ENCODE results near the gene SYCP3. TPM values are rescaled to one million over a fixed set of nuclear protein-coding genes. Genes with fewer than 3 reads are reported as not detected.

The SYCP3 gene
- total and polyA plus RNA-seq, 2 experiments from 2014 or later: 0.39 TPM; not detected in 1

- DNase-seq: peak; percentile 61
Measured at GRCh38 chr12:101697930-101698799, 41.1 kb downstream of the SYCP3 start.

GRCh38 chr12:101697197-101697929, 41.9 kb downstream of the SYCP3 start, which contains the start of gene CHPT1:
Gene CHPT1, plus strand, starts transcription at chr12:101697640. Its CDS starts 222 bp downstream, at chr12:101697862.
- Histone ChIP-seq H3K9ac (peak within 1 kb of the TSS; percentile 82), H3K9me2 (ENCODE audit: insufficient read depth) (no peaks in the 10 kb centered on the region)
- 1 to 2% methylated on average over 40 to 55 of the region's 80 CpGs for WGBS, 2 experiments (ENCODE audit: low coverage in 1 of 2, low lambda C conversion rate in 2 of 2, missing lambda C conversion rate in 2 of 2)

More at GRCh38 chr12:101697930-101698799, 41.1 kb downstream of the SYCP3 start:
- Histone ChIP-seq H3F3A (ENCODE audit: insufficient read depth) (peaks cover 18% of the 10 kb centered on the region; the same call in 1 of the 2 replicates), H3K4me1 (ENCODE audit: insufficient read depth) (peaks cover 7% of the 10 kb centered on the region), H3K9ac (peak overlapping the region; percentile 82), H3K79me2 (ENCODE audit: insufficient read depth) (peaks cover 37% of the 10 kb centered on the region), H3K9me3 (ENCODE audit: low read depth) (no peaks in the 10 kb centered on the region), H3K4me2 (ENCODE audit: unreplicated experiment) (peak overlapping the region; percentile 86), H3K27ac (peak overlapping the region; percentile 58), H3K4me3 (peak overlapping the region; percentile 89), H3K36me3 (ENCODE audit: low read depth) (no peaks in the 10 kb centered on the region), H3K27me3 (replicated peaks; ENCODE audit: insufficient read depth) (no peaks in the 10 kb centered on the region), H2AFZ (peak overlapping the region; percentile 94), H4K20me1 (ENCODE audit: insufficient read depth) (no peaks in the 10 kb centered on the region), H3K9me2 (ENCODE audit: insufficient read depth) (no peaks in the 10 kb centered on the region)
- 0 to 3% methylated on average over 37 to 62 of the region's 67 CpGs for WGBS, 2 experiments (ENCODE audit: low coverage in 1 of 2, low lambda C conversion rate in 2 of 2, missing lambda C conversion rate in 2 of 2)
- TF ChIP-seq EZH2 (IDR thresholded peaks at IDR 0.05; ENCODE audit: insufficient read depth, poor library complexity, severe bottlenecking) (no peak), EZH2phosphoT487 (IDR thresholded peaks at IDR 0.05; ENCODE audit: insufficient read depth, low read depth) (no peak)
- in situ Hi-C loops (cut with MboI): no loop called here

GRCh38 chr12:101696251-101697196, 42.7 kb downstream of the SYCP3 start:
- DNase-seq: peak; percentile 46
- peak overlapping the region; percentile 85 for H3K4me2 ChIP-seq (ENCODE audit: unreplicated experiment)
- H3F3A ChIP-seq (ENCODE audit: insufficient read depth): peaks cover 18% of the 10 kb centered on the region; the same call in 1 of the 2 replicates
- WGBS, 2 experiments (ENCODE audit: low coverage in 1 of 2, low lambda C conversion rate in 2 of 2, missing lambda C conversion rate in 2 of 2): 34 to 39% methylated on average over 18 of the region's 18 CpGs
- H3K4me1 ChIP-seq (ENCODE audit: insufficient read depth): peaks cover 7% of the 10 kb centered on the region
- peak overlapping the region; percentile 89 for H3K4me3 ChIP-seq
- TF ChIP-seq EZH2phosphoT487 (IDR thresholded peaks at IDR 0.05; ENCODE audit: insufficient read depth, low read depth) (no peak), EZH2 (IDR thresholded peaks at IDR 0.05; ENCODE audit: insufficient read depth, poor library complexity, severe bottlenecking) (no peak)
- H3K79me2 ChIP-seq (ENCODE audit: insufficient read depth): peaks cover 21% of the 10 kb centered on the region
- no peaks in the 10 kb centered on the region for H3K9me3 ChIP-seq (ENCODE audit: low read depth)
- no peaks in the 10 kb centered on the region for H3K27me3 ChIP-seq (replicated peaks; ENCODE audit: insufficient read depth)
- no peaks in the 10 kb centered on the region for H3K36me3 ChIP-seq (ENCODE audit: low read depth)
- in situ Hi-C loops (cut with MboI): no loop called here
- peak overlapping the region; percentile 82 for H3K9ac ChIP-seq
- H3K9me2 ChIP-seq (ENCODE audit: insufficient read depth): no peaks in the 10 kb centered on the region
- no peaks in the 10 kb centered on the region for H4K20me1 ChIP-seq (ENCODE audit: insufficient read depth)
- H3K27ac ChIP-seq: no peak overlapping the region
- H2AFZ ChIP-seq: peak overlapping the region; percentile 95

More at GRCh38 chr12:101697197-101697929, 41.9 kb downstream of the SYCP3 start, which contains the start of gene CHPT1:
- H3K4me1 ChIP-seq (ENCODE audit: insufficient read depth): peaks cover 7% of the 10 kb centered on the region
- peaks cover 29% of the 10 kb centered on the region for H3K79me2 ChIP-seq (ENCODE audit: insufficient read depth)
- no peaks in the 10 kb centered on the region for H3K27me3 ChIP-seq (replicated peaks; ENCODE audit: insufficient read depth)
- H3F3A ChIP-seq (ENCODE audit: insufficient read depth): peaks cover 18% of the 10 kb centered on the region; the same call in 1 of the 2 replicates
- in situ Hi-C loops (cut with MboI): no loop called here
- H3K27ac ChIP-seq: peak within 1 kb of the TSS; percentile 58
- no peaks in the 10 kb centered on the region for H3K36me3 ChIP-seq (ENCODE audit: low read depth)
- H3K4me2 ChIP-seq (ENCODE audit: unreplicated experiment): peak within 1 kb of the TSS; percentile 86
- H4K20me1 ChIP-seq (ENCODE audit: insufficient read depth): no peaks in the 10 kb centered on the region
- peak; percentile 76 for DNase-seq
- peak within 1 kb of the TSS; percentile 95 for H2AFZ ChIP-seq
- TF ChIP-seq EZH2phosphoT487 (IDR thresholded peaks at IDR 0.05; ENCODE audit: insufficient read depth, low read depth): no peak
- TF ChIP-seq EZH2 (IDR thresholded peaks at IDR 0.05; ENCODE audit: insufficient read depth, poor library complexity, severe bottlenecking): no peak
- H3K4me3 ChIP-seq: peak within 1 kb of the TSS; percentile 89
- H3K9me3 ChIP-seq (ENCODE audit: low read depth): no peaks in the 10 kb centered on the region

Data from GM23248 (cell line).